ELF-1 (cell line): Measurements from ENCODE around the gene TP53INP2.
"Not testable (repeated sequence)": the region's sequence is repeated elsewhere in the genome, so short reads cannot be mapped to it uniquely, and the experiment has no call there.

ENCODE experiments used
- DNase-seq: peaks from one replicate; pipeline ENCODE4 v3.0.0-alpha.2; 2016; ENCODE audit warnings: low read depth, low spot score

Gene TP53INP2, protein sequence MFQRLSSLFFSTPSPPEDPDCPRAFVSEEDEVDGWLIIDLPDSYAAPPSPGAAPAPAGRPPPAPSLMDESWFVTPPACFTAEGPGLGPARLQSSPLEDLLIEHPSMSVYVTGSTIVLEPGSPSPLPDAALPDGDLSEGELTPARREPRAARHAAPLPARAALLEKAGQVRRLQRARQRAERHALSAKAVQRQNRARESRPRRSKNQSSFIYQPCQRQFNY

DNA sequence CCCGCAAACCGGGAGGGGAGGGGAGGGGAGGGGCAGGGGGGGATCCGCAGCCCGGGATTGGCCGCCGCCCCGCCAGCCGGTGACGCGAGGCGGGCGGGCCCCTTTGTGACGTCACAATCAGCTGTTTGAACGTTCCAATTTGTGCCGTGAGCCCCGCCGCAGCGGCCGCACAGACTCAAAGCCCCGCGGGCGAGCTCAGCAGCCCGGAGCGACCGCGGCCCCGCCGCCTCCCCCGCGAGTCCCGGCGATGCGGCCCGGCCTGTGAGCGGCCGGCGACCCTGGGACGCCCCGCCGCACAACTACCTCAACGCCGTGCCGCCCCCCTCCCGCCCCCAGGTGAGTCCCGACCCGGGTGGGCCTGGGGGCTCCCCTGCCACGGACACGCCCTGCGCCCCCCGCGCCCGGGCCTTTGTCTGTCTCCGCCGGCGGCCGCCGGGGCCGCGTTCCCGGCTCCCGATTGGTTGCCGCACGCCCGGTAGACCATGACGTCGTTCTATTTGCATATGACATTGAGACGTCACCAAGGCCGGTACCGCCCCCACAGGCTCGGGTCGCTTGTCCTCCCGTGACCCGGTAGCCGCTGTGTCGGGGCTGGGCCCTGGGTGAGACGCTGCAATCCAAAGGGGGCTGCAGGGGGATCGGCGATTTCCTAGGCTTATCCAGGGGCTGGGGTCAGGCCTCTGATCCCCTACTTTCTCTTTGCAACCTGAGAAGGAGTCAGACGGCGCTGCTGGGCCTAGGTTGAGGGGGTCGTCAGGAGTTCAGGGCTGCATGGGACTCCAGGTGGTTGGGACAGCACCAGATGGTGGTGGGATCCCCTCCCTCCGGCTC lies at the start of gene TP53INP2:
Gene TP53INP2 (plus strand): TSS at position 168 of the 831 bp plus-strand sequence. CDS start 4,396 bp downstream, outside the sequence.
- peak; percentile 93 for DNase-seq

DNA sequence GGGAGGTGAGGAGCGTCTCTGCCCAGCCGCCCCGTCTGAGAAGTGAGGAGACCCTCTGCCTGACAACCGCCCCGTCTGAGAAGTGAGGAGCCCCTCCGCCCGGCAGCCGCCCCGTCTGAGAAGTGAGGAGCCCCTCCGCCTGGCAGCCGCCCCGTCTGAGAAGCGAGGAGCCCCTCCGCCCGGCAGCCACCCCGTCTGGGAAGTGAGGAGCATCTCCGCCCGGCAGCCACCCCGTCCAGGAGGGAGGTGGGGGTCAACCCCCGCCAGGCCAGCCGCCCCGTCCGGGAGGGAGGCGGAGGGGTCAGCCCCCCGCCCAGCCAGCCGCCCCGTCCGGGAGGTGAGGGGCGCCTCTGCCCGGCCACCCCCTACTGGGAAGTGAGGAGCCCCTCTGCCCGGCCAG lies 45.5 kb upstream of the TP53INP2 start:
- DNase-seq, result not testable (repeated sequence)

DNA sequence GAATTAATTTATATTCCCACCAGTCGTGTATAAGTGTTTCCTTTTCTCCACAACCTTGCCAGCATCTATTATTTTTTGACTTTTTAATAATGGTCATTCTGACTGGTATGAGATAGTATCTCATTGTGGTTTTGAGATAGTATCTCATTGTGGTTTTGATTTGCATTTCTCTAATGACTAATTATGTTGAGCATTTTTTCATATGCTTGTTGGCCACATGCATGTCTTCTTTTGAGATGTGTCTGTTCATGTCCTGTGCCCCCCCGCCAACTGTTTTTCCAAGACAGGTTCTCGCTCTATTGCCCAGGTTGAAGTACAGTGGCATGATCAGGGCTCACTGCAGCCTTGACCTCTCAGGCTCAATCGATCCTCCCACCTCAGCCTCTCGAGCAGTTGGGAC lies 42.3 kb upstream of the TP53INP2 start:
- DNase-seq, result not testable (repeated sequence)

DNA sequence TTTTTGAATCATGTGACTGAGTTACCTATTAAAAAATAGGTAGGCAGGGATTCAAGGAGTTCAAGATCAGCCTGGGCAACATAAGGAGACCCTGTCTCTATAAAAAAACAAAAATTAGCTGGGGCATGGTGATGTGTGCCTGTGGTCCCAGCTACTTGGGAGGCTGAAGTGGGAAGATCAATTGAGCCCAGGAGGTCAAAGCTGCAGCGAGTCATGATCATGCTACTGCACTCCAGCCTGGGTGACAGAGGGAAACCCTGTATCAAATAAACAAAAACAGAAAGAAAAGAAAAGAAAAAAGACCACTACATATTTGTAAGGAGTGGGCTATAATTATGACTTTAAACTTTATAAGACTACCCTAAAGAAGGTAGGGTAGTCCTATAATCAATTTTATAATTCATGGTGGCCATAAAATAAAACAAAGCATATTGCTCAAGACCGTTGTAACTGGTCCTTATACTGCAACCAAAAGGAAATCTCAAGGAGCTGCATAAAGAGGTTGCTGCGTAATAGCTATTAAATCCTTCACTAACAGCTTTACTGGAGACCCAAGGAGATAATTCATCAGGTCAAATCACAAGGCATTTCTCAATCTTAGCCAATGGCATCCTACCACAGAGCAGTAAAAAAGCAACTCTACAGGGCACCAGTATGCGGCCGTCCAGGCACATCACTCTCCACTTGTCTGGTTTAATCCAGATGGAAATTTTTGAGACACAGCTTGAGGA lies 40.8 kb upstream of the TP53INP2 start:
- DNase-seq, result no peak

DNA sequence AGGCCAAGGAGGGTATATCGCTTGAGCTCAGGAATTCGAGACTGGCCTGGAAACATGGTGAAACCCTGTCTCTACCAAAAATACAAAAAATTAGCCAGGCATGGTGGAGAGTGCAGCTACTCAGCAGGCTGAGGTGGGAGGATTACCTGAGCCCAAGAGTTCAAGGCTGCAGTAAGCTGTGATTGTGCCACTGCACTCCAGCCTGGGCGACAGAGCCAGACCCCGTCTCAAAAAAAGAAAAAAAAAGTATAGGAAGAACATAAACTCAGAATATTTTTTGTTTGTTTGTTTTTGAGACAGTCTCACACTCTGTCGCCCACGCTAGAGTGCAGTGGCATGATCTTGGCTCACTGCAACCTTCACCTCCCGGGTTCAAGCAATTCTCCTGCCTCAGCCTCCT lies 39.4 kb upstream of the TP53INP2 start:
- not testable (repeated sequence) for DNase-seq

DNA sequence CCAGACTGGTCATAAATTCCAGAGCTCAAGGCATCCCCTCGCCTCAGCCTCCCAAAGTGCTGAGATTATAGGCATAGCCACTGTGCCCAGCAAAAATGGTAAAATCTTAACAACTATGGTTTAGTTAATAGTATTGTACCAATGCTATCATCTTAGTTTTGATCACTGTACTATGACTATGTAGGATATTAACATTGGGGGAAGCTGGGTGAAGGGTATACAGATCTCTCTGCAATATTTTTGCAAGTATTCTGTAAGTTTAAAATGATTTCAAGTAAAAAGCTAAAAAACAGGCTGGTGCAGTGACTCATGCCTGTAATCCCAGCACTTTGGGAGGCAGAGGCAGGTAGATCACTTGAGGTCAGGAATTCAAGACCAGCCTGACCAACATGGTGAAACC lies 35.0 kb upstream of the TP53INP2 start:
- DNase-seq, result no peak

DNA sequence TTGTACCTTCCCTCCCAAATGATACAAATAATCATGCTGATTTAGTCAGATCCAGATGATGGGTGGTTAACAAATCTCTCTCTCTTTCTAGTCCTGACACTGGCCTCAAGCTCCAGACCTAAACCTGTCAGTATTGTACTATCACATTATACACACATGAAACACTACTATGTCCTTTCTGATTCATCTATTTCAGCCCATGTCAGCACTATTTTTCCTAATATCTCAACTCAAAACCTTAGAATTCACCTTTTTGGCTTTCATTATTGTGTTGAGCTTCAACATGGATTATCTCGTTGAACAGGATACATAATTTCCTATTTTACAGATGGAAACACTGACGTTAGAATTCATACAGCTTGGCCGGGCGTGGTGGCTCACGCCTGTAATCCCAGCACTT lies 30.7 kb upstream of the TP53INP2 start:
- DNase-seq, result no peak

DNA sequence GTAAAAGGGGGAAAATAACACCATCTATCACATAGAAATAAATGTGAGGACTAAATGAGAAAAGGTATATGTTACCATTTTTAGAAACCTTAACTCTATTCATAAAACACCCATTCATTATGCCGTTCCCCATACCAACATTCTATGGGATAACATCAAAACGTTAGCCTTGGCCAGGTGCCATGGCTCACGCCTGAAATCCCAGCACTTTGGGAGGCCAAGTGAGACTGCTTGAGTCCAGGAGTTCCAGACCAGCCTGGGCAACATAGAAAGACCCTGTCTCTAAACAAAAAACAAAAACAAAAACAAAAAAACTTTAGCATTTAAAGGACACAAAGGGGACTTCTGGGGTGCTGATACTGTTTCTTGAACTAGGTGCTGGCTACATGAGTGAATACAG lies 28.6 kb upstream of the TP53INP2 start:
- no peak for DNase-seq

DNA sequence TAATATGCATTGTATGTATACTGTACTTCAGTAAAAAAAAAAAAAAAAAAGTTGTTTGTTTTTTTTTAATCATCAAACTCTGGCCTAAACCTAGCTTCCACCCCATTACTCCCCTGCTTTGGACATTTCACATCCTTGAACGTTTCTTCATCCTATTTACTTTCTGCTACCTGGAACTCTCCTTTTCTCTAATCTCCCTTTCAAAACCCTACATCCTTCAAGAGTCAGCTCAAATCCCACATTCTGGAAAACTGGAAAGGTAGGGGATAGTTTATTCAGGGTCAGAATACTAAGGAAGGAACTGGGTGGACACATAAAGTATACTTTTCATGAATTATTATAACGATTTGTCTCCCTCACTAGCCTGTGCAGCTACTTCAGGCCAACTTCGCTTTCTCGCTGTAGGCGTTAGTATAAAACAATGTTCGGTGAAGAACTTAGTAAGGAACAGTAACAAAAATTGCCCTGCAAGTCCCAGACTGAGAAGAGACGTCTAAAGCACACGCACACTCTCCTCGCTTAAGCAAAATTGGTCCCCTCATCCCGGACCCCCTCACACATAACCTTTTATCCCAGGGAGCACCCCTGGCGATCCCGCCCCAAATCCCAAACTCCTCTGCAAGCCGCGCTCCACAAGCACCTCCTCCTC lies 28.0 kb upstream of the TP53INP2 start:
- DNase-seq, result no peak

DNA sequence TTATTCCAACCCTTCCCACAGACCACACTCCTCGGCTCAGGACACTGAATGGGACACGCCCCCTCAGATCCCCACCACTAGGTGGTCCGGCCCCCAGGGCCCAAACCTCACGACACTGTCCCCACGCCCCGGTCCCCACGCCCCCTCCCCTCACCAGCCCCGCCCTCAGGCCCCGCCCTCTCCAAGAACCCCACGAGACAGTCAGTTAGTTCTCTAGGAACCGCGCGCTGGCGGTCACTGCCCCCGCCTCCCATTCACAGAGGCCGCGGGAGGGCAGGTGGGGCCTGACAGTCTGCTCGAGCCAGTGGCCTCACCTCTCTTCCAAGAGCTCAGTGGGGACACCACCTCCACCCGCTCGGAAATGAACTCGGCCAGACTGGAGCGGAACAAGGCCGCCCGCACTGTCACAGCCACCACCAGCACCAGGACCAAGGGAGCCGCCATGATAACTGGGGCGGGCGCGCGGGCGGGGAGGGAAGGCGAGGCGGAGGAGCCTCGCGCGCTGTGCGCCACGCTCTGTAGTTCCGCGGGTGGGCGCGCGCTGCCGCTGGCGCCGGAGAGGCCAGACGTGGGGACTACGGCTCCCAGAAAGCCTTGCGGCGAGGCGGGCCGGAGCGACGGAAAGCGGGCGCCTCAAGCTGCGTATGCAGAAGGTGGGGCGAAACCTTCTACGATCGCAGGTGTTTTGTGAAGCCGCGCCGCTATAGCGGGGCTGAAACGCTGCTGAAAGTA lies 27.3 kb upstream of the TP53INP2 start, which contains the start of gene PIGU:
Gene PIGU (minus strand): TSS at position 451 of the 732 bp plus-strand sequence. CDS start 7 bp downstream, at position 444.
- peak; percentile 95 for DNase-seq

DNA sequence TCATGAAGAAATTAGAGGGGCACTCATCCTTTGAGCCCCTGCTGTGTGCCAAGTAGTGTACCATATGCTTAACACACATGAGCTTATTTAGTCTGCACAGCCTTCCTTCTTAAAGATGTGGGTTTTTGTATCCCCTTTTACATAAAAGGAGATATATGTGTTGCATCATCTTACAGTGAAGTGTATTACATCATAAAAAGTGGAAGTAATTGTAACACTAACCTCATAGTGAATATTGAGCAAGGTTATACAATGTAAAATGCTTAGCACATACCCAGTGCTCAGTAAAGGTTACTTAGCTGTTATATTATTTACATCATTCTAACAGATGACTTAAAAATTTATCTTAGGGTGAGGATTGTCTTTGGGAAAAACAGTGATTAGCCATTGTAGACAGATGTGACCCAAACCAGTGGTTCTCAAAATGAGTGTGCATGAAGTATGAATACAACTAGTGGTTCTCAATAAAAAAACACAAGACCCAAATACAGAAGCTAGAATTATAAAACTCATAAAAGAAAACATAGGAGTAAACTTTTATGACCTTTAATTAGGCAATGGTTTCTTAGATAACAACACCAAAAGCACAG lies 23.5 kb upstream of the TP53INP2 start:
- DNase-seq, result no peak

DNA sequence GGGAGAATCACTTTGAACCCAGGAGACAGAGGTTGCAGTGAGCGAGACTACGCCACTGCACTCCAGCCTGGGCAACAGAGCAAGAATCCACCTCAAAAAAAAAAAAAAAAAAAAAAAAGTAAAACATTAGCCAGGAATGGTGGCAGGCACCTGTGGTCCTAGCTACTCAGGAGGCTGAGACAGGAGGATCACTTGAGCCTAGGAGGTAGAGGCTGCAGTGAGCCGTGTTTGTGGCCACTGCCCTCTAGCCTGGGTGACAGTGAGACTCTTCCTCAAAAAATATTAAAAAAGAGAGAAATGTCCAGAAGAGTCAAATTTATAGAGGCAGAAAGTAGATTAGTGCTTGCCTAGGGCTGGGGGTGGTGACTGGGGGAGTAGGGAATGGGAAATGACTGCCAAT lies 20.5 kb upstream of the TP53INP2 start:
- DNase-seq, result no peak

DNA sequence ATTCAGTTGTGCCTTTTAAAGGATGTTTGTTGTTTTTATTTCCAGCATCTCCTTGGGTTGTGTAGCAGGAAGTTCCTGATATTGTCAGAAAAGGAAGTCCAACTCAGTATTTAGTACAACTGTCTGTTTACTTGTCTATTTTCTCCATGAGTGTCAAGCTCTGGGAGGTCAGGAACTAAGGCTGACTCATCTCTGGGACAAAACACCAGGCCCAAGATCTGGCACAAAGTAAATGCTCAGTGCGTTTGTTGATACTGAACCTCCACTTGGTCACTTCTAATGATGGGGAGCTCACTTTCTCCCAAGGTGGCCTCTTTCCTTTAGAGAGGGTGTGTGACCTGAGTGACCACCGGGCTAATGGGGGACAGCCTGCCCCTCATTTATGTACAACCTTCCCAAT lies 14.7 kb upstream of the TP53INP2 start:
- DNase-seq, result no peak

DNA sequence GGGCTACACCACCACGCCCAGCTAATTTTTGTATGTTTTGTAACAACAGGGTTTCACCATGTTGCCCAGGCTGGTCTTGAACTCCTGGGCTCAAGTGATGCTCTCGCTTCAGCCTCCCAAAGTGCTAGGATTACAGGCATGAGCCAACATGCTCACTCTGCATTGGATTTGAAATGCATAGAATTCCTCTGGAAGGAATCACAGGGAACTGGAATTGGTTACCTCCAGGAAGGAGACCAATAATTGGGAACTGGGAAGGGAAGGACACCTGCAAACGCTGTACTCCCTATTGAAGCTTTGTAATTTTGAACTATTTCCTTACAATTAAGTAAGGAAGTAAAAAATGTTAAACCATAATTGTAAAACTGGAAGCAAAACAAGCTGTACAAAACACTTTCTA lies 12.3 kb upstream of the TP53INP2 start:
- no peak for DNase-seq

DNA sequence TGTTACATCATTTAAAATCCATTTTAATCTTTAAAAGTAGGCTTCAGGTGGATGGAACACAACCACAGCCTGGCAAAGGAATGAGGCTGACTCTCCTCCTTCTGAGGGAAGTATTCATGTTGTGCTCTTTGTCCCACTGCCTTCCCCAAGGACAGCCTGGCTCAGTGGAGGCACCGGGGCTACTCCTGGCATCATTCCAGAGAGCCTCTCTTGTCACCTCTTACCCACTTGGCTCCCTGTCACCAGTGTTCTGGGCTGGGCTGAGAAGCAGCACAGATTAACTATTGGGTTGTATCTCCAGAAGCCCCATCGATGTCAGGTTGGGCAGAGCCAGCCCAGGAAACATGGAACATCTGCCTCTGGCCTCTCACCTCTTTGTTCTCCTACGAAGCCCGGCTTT lies 10.7 kb upstream of the TP53INP2 start:
- DNase-seq, result no peak

DNA sequence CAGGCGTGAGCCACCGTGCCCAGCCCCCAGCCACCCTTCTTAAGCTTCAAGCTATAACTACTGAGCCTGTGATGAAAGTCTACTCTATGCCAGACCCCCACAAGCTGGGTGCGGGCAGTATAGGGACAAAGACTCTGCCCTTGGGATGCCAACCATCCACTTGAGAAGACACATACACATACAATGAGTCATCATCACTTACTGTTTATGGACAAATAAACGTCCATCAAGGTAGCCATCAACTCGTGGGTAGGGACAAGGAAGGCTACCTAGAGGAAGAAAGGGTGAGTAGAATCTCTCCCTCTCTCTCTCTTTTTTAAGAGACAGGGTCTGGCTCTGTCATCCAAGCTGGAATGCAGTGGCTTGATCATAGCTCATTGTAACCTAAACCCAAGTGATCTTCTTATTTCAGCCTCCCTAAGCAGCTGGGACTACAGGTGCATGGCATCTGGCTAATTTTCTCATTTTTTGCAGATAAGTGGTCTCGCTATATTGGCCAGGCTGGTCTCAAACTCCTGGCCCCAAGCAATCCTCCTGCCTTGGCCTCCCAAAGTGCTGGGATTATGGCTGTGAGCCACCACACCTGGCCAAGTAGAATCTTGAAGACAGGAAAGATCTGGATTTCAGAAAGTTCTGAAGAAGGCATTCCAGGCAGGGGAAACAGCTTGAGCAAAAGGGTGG lies 2.6 kb upstream of the TP53INP2 start:
- no peak for DNase-seq

DNA sequence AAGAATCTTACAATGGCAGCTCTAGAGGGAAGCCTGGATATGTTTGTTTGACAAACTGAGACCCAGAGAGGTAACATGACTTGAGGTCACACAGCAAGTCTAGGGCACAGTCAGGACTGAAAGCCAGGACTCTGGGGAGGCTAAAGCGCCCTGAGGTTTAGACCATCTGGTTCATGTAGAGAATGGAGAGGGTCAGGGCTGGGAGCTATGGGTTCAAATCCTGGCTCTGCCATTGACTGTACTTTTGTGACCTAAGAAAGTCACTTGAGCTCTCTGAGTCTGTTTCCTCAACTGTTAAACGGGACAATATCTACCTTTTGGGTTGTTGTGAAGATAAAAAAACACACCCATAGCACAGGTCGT lies 1.1 kb upstream of the TP53INP2 start:
- no peak for DNase-seq

DNA sequence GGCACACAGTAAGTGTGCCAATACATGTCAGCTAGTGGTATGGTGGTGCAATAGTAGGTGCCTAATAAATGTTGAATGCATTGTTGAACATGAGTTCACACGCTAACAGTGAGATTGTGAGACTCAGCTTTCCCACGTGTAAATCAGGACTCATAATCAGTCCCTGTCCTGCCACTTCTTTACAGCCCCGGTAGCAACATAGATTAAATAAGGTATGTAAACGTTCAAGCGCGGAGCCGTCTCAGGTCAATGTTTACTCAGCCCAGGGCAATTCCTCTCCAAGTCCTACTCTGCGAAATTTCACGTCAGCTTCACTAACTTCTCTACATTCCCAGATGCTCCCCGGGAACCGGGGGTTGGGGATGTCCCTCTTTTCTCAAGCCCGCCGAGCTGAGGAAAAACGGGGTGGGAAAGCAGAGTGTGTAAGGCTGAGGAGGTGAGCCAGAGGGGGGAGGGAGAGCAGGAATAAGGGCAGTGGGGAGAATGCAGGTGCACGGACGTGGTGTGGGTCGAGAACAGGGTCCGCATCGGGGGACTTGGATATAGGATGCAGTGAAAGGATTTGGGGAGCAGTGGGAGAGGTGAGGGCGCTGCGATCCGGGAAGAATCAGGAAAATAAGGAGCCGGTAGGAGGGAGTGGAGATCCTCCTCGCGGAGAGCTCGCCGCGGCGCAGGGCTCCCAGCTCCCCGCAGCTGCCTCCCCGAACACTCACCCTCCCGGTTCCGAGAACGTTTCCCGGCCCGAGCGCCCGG lies 544 bp upstream of the TP53INP2 start:
- DNase-seq, result peak; percentile 55

DNA sequence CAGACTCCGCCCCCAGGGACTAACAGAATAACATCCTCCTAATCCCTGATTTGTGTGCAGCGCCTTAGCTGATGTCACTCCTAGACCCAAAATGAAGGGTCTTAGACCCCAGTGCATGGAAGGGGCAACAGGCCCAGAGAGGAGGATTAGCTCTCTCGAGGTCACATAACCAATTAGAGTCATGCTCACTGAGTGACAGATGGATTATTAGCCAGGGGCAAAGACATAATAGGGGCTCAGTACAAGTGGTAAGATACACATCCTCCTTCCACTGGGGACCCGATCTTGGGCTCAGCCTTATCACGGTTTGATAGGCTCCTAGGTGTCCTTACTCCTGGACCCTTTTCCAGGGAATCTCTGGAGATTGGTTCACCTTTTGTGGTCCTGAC lies 858 bp downstream of the TP53INP2 start:
- no peak for DNase-seq
